Activated gamma-delta T cell treated with anti-CD3 and anti-CD28 coated beads, Interleukin-2, amount 50 U/mL, for 16 hours (primary cell): Measurements from ENCODE around the gene CDK5.
A peak's percentile ranks its signal among the peaks of the same experiment; 100 is the strongest.

ENCODE experiments used
- DNase-seq: peaks from one replicate; pipeline ENCODE4 v3.0.0-alpha.2; 2020; ENCODE audit warnings: low read depth

Gene CDK5

DNA sequence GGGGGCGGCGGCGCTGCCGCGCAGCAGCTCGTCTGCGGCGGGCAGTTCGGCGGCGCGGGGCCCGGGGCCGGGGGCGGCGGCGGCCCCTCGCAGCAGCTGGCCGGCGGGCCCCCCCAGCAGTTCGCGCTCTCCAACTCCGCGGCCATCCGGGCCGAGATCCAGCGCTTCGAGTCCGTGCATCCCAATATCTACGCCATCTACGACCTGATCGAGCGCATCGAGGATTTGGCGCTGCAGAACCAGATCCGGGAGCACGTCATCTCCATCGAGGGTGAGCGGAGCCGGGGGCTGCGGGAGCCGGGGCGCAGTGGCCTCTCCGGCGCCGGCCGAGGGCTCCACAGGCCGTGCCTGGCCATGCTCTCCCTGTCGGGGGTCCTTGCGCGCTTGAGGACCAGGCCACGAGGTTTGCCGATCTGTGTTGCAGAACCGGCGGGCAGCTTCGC is 29.1 kb upstream of the CDK5 start:
- DNase-seq: no peak

DNA sequence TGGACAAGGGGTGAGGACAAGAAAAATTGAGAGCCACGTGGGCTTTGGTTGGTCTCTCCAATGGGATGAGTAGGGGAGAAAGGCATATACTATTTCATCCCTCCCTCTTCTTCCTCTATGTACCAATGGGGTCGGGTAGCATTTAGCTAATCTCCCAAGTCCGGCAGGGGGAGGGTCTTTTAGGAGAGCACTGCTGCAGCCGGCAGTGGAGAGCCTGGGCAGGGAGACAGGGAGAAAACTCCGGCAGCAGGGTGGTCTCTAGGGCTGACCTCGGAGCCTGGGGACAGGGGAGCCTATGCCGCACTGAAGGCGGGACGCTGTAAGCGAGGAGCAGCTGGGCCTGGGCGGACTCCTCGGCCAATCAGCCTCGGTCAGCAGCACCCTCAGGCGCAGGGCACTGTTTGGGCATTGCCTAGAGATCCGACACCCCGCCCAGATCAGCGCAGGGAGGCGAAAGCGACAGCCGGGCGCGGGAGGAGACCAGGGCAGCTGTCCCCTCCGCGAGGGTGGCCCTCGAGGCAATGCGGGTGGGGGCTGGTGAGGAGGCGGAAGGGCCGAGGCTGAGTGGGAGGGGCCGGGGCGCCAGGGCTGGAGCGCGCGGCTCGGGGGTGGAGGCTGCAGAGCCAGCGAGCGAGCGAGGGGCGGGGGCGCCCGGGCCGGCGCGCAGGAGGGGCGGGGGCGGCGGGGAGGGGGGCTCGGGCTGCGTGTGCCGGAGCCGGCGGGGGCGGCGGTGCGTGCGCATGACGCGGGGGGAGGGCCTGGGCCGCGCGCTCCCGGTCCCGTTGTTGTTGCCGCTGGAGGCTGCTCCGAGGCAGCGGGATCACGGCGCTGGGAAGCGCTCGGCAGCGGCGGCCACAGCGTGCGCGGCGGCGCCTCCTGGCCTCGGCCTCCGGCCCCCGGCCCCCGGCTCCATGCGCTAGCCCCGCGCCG is 28.3 kb upstream of the CDK5 start, which contains the start of gene AGAP3:
TSS of gene AGAP3 (plus strand) at position 785 of the 930 bp plus-strand sequence. CDS start 267 bp downstream, outside the sequence.
- no peak for DNase-seq

DNA sequence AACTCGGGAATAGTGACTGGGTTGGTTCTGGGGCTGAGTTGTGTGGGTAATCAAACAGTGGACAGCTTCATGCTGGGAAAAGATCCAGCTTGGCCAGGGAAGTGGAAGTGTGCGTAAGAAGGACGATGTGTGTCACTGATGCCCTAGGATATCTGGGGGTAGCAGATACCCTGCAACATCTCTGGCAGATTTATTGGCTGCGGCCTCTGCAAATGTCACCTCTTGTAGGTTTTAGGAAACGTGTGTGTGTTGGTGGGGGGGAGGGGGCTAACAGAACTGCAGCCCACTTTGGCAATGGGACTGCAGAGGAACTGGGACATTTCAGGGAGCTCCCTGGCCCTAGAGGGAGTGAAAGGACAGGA is 27.6 kb upstream of the CDK5 start:
- no peak for DNase-seq

DNA sequence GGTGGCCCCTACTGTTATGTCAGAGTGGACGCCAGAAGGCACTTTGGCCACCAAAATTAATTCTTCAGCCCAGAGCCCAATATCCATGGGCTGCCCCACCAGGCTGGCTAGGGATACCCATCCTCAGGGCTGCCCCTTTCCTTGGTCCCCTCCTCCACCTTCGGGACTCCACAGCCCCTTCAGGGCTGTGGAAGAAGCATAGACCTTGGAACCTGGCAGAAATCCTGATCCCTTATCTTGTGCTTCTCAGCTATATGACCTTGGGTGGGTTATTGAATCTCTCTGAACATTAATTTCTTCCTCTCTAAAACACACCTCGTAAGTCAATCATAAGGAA is 26.1 kb upstream of the CDK5 start:
- DNase-seq: no peak

DNA sequence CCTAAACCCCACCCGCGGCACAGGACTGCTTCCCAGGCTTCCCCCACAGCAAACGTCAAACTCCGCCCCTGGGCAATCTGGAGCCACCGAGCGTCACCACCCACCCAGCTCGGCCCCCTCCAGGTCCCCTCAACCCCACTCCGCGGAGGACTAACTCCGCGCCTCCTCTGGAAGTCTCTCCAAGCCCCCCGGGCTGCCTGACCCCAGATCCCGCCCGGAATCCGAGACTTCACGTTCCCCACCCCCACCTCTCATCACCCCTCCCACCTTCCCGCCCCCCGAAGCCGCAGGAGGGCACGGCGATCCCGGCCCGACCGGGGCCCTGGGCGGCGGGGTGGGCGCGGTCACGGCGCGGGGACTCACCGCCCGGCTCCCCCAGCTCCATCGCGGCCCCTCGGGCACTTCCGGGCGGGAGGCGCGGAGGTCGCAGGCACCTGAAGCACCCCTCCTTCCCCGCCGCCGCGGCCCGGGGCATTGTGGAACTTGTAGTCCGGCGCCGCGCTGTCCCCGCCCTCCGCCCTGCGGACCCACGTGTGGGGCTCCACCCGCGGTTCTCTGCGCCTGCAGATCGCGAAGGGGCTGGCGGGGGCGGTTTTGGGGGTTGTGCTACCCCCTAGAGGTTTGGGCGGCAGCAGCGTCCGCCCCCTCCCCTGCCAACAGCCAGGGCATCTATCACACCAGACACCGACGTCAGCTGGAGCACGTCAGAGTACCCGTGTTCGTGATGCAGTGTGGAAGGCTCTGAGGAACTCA is 25.6 kb upstream of the CDK5 start, which contains the start of gene TMUB1:
TSS of gene TMUB1 (minus strand) at position 423 of the 753 bp plus-strand sequence. CDS start 930 bp downstream, outside the sequence.
- peak; percentile 73 for DNase-seq

DNA sequence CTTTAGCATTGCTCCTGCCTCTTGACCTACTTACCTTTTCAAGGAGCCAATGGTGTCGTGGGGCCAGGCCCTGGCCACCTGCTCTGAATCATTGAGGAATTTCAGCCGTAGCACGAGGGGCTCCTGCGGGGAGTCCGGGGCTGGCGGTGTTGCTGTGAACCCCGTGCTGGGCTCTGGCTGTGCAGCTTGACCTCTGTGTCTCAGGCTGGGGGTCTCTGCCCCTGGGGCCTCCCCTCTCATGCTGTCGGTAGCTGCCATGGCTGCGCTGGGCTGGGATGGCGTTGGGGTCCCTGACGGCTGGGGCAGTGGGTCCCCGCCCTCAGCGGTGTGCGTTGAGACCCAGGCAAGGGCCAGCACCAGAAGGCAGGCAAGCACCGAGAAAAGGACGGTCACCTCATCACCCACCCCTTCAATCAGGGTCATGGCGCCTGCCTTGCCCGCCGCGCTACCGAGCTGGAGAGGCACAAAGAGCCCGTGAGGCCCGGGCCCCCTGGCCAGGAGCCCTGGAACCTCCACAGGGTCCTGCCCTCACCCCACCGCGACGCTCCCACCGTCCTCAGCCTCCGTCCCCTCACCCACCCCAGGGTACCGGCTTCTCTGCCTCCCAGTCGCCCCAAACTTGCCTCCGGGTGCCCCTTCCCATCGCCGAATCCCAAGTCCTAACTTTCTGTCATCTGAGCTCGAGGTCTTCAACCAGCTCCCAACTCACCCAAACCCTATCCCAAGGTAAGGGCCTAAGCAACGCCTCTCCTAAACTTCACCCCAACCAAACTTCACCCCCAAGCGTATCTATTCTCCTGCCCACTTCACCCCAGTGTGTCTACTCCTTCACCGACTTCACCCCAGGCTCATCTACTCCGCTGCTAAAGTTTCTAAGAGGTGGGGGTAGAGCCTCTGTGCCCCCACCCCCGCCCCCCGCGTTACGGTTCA is 24.7 kb upstream of the CDK5 start:
- DNase-seq: no peak

DNA sequence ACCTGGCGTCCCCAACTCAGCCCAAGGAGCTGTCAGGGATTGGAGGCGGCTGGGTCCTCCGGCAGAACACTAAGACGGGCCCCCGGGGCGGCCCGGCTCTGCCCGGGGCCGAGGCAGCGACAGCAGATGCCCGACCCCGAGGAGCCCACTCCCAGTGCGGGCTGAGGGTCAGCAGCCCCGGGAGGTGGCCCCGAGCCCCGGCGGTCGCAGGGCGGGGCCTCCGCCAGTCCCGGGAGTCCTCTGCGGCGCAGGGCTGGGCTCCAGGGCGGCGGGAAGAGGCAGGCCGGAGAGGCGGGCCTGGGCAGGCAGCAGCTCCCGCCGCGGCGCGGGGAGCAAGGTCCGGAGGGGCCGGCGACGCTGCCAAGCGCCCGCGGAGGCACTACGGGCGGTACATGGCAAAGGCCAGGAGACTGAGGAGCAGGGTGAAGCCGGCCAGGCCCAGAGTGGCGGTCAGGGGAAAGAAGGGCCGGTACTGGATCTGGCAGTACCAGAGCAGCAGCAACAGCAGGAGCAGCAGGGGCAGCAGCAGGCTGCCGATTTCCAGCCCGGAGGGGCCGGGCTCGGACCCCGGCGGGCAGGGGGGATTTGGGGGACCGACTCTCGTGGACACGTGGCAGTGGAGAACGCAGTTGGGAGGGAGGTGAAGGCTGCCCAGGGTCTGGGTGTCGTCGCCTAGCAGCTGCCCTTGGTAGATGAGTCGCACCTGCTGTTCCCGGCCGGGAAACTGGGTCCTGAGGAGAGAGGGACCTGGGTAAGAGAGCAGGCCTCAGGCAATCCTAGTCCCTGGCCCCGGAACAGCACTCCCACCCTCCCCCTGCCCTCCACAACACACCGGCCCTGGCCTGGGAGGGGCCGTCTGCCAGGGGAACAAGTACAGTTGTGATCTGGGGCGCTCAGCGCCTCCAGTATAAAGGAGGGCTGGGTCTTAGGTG is 23.7 kb upstream of the CDK5 start:
- no peak for DNase-seq

DNA sequence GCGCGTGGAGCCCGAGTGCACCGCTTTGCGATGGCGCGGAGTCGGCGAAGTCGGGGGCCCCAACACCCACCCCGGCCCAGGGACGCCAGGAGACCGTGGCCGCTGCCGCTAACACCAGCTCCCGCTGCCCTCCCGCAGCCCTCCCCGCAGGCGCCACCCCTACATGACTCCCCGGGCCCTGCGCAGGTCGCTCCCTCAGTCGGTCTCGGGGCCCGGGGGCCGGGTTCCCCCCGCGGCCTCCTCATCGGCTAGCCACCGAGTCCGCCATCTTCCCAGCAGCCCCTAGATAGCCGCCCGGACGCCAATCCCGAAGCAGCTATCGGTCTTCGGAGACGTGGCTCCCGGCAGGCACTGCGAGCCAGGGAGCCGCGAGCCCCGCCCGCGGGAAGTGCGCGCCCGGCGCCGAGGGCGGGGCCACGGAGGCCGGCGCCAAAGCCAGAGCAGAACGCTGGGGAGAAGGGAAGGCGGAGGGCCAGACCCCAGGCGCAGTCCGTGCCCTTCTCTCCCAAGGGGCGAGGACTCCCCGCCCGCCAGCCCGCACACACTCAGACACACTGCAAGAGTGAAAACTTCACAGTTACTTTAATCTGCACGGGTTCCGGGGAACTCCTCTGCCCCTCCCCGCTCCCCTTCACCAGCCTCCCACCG is 22.9 kb upstream of the CDK5 start, which contains the start of gene FASTK:
TSS of gene FASTK (minus strand) at position 288 of the 648 bp plus-strand sequence. CDS start at position 245, 43 bp downstream.
- peak; percentile 80 for DNase-seq

DNA sequence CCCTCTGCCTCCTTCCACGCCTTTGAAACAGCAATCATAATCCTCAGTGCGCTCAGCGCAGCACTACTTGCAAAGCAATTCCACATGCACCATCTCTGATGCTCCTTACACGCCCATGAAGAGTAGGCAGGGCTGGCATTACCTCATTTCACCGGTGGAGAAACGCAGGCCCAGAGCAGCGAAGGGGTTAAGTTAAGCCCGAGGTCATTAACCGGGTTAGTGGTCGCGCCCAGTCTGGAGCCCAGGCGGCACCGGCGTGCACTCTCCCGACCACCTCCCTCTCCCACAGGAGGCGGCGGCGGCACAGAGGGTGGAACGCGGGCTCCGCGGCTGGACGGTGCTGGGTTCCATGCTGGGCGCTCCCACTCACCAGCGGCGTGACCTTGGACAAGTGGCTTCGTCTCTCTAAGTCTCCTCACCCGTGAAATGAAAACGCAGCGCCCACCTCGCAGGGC is 22.4 kb upstream of the CDK5 start:
- DNase-seq: no peak

DNA sequence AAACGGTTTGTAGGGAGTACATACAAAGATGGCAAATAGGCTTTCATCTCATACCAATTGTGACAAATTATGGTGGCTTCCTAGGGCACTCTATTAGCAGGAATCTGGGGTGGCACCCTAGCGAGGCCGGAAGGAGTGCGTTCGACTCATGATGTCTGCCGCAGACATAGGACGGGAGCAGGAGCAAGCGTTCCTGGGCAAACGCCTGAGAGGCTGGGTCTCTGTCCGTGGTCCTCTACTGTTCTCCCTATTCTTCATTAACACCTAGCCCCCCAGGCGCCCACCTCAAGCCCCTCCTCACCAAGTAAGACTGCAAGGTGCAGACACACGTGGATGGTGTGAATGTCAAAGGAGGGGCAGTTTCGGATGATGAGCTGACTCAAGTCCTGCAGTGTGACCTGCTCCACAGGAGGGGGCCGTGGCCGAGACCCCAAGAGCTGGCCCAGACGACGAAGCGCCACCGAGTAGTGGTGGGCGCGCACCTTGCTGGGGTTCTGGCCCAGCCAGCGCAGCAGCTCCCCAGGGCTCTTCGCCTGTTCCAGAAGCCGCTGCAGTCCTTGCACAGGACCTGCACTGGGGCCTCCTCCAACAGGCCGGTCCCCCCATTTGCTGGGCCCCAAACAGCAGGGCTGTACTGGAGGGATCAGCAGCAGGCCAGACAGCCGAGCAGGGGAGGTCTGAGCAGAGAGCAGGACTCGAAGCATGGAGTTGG is 21.7 kb upstream of the CDK5 start:
- DNase-seq: no peak

DNA sequence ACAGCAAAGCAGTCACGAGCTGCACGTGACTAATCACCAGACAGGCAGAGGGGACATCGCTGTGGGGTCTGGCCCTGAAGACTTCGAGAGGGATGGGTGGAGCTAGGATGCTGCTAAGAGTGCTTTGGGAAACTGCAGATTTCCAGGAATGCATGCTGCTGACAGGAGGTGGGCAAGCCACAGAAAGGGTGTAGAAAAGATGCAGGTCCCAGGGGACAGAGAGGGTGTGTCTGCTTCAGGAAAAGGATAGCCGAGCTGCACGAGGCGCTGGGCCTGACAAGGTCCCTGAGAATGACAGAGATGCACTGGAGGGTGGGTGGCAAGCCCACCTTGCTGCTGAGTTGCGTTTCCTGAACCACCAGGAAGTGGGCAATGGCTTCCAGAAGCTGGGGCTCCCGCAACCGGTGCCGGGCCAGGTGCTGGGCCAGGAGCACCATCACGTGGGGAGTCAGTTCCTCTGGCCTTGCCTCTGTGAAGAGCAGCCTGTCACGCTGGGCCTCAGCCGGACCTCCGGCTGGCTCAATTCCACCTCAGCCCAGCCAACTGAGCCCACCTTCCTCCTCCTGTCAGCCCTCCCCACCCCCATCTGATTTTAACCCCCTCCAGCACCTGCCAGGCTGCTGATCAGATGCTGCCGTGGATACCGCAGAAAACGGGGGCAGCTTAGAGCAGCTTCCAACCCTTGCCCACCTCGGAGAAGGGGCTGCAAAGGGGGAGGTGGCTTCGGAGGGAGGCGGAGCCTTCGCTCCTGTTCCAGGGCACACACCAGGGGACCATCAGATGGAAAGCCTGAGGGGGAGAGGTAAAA is 20.7 kb upstream of the CDK5 start:
- DNase-seq: no peak

DNA sequence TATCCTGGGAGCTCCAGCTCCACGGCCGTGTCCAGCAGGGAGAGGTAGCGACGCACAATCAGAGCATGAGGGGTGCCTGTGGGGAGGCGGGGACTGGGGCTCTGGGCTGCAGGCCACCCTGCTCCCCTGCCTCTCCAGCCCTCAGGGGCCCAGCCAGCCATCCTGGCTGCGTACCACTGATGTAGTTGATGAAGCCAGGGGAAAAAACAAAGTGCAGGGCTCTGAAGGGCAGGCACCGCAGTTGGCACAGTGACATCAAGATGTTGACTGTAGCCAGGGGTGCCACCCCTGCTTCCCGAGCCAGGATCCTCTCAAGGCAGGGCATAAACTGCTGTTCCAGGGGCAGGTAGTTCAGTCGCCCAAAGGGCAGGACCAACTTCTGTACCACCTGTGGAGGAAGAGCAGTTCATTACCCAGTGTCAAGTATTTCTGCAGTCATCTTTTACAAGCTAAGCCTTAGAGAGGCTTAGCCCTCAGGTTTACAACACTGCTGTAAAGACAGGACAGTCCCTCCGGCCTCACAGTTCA is 20.1 kb upstream of the CDK5 start:
- DNase-seq: no peak

DNA sequence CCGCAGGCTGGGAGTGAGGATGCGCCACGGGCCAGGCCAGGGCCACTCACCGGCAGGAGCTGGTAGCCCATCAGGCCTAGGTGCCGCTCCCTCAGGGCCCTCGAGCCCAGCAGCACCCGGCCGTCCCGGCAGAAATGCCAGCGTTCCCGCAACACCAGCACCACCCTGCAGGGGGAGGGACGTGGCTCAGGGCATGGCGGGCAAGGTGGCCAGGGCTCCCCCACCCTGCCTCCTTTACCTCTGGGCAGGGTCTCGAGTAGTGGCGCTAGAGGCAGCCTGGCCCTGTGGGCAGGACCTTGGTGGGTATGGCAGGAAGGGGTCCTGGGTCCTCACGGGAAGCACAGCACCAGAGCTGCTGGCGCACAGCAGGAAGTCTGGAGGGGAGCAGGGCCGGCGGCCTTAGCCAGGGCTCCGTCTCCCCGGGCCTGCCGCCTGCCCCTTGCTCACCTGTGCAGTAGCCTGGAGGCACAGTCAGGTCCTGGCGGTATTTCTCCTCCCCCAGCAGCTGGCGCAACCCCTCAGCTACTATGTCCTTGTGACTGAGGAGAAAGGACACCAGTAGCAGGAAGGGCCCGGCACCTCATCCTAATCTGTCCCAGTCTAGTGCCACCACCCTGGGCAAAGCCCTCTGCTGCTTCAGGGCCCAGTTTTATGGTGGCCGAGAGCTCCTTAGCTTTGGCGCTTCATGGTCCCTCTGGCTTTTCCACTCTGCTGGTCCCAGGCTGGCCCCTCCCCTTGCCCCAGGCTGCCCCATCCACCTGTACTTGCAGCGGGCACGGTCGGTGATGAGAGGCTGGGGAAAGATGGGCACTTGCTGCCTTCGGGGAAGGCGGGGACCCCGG is 19.4 kb upstream of the CDK5 start:
- DNase-seq: no peak

DNA sequence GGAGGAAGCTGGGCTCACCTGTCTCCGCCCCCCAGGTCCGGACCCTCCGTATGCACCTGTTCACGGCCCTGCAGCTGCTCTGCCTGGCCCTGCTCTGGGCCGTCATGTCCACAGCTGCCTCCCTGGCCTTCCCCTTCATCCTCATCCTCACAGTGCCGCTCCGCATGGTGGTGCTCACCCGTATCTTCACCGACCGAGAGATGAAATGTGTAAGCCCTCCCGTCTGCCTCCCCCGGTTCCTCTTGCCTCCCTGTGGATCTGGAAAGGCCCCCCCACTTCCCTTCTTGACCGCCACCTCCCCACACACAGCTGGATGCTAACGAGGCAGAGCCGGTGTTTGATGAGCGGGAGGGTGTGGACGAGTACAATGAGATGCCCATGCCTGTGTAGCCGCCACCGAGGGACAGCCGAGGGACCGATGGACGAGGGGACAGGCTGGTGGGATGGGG is 18.3 kb upstream of the CDK5 start:
- DNase-seq: no peak

DNA sequence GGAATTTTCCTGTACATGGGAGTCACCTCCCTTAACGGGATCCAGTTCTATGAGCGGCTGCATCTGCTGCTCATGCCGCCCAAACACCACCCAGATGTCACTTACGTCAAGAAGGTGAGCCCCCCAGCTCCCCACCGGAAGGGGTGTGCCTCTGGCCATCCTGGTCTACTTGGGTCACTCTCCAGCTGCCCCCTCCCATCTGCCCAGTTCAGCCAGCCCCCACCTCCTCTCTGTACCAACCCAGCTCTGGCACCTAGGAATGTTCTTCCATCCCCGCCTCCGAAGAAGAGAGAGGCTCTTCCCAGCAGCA is 17.9 kb upstream of the CDK5 start:
- no peak for DNase-seq

DNA sequence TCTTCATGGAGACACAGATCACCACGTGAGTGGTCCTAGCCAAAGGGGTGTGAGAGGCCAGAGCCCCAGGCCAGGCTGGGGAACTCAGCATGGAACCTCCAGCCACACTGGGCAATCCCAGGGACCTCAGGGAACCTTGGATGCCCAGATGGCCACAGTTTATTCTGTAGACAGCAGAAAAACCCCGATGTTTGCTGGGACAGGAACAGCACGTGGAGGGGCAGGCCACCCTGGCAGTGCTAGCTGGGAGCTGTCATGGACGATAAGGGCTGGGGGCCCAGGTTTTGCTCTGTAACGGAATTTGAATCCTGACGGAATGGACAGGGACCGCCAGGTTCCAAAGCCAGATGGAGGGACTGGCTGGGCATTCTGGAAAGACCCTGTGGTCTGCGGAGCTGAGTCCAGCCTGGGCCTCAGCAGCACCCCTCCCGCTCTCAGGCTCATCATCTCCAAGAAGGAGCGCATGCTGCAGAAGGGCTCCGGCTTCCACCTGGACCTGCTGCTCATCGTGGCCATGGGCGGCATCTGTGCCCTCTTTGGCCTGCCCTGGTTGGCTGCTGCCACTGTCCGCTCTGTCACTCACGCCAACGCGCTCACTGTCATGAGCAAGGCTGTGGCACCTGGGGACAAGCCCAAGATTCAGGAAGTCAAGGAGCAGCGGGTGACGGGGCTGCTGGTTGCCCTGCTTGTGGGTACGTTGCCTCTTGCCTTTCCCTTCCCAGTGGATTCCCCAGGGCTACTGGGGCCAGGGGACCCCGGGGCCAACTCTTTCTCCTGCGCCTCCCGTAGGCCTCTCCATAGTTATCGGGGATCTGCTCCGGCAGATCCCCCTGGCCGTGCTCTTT is 17.3 kb upstream of the CDK5 start:
- no peak for DNase-seq

DNA sequence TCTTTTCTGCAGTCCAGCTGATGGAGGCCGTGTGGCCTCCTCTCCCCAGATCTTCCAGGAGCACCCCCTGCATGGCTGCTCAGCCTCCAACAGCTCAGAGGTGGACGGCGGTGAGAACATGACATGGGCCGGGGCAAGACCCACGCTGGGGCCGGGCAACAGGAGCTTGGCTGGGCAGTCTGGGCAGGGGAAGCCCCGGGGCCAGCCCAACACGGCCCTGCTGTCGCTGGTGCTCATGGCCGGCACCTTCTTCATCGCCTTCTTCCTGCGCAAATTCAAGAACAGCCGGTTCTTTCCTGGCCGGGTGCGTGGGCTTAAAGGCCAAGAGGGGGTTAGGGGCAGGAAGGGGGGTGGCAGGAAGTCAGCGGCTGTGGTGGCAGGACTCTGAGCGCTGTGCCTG is 16.3 kb upstream of the CDK5 start:
- DNase-seq: no peak
